Left renal cortex interstitium (tissue), 4 donors: ENCODE measurements around the gene DDX17. TPM values are rescaled to one million over a fixed set of nuclear protein-coding genes. Genes with fewer than 3 reads are reported as not detected.

ENCODE experiments used
- DNase-seq, 4 donors: peaks; one replicate each; pipeline ENCODE4 v3.0.0-alpha.2; 2013; ENCODE audit warnings: low read depth in 4 of 4, low spot score in 2 of 4, missing footprints in 1 of 4
- polyA plus RNA-seq, 4 donors: library from polyadenylated mRNA; unstranded; fragments of 120-200 nt; gene quantifications; one replicate each; pipeline ENCODE4 v1.2.1, GENCODE V29; 2013; ENCODE audit not compliant: insufficient read length in 4 of 4

Gene DDX17
- polyA plus RNA-seq, 4 donors = 632 to 1,158 (median 901) TPM

GRCh38 chr22:38467904-38468442 is 38.1 kb downstream of the DDX17 start, which contains the start of gene KDELR3:
TSS of gene KDELR3 (plus strand) at chr22:38468096. CDS start at chr22:38468234, 138 bp downstream.
- DNase-seq = no peak

DNA sequence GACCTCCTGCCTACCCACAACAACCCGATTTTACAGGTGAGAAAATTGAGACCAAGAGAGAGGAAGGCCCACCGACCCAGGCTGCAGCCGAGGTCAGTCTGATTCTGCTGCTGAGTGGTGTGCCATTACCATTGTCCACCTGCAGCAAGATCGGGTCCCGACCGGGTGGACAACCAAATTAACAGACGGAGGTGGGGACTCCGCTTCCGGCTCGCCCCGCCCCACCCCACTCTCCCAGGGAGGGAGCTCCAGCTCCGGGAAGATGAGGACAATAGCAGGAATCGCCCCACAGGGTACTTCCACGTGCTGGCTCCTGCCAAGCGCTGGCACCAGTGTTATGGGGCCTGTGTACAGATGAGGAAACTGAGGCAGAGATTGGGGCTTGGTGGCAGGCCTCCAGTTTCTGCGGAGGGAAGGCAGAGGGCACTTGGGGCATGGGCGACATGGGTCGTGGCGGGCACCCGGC is 38.6 kb downstream of the DDX17 start:
- no peak for DNase-seq

DNA sequence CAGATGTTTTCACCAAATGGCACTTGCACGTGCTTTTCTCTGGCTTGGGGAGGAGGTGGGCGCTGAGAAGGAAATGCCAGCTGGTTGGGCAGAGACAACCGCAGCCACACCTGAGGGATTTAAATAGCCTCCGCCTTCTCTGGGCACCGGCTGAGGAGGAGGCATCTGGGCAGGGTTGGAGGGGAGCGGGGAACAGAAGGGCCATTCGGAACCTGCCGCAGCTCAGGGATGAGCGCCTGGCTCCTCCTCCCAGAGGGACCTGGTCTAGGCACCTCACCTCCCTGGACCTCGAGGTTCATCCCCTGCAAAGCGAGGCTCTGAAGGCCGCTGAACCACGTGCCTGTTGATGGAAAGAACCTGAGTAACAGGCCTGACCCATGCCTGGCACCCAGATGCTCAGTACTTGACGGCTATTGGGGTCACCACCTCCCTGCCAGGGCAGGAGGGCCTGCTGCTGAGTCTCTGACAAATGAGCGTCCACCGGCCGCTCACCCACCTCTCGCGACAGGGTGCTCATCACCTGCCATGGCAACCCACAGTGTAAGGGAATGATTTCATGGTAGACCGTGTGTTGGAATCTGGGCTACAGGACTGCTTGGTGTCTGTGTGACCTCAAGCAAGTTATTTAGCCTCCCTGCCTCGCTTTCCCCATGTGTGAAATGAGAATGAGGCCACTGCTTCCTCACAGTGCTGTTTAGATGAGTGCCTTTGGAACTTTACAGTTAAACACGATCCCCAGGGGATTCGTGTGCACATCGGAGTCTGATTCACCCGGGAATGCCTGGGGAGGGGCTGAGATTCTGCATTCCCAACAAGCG is 40.2 kb downstream of the DDX17 start:
- no peak for DNase-seq

- DNase-seq = no peak
These were observed 41.0 kb downstream of the DDX17 start for GRCh38 chr22:38464992-38465672.

DNA sequence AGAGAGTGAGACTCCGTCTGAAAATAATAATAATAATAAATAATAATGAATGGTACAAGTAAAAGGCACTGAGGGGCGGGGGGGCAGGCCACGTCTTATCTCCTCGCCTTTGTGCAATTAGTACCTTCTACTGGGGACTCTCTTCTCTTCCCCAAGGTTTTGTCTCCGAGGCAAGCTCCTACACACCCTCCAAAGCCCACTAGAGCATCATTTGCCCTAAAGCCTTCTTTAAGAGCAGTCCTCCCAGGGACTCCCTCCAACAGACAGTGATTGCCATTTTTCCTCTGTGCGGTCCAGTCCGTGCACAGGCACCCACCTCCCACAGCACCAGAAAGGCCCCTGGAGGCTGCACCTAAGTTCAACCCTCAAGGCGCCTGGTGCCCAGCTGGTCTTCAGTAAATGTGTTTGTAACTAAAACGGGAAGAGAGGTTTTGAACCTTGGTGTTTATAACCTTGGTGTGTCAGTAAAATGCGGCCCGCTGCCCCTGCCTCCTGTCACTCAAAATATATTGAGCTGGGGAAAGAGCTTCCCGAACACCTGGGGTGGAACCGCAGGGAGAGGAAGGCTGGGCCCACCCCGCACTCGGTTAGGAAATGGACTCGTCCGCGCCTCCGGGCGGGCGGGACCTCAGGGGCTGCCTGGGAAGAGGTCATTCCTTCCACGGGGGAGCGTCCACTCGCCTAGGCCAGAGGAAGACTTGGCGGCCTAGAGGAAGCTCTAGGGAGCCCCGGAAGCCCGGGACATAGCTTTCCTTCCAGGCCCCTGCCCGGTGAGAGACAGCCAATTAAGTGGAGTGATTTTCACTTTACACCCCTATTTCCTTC is 42.9 kb downstream of the DDX17 start:
- no peak for DNase-seq

- DNase-seq = peak in 3 of 4 donors; percentile 73 to 92 (median 78)
These were observed 44.6 kb downstream of the DDX17 start for GRCh38 chr22:38461414-38462081.

GRCh38 chr22:38461057-38461413 is 45.1 kb downstream of the DDX17 start:
- DNase-seq = no peak

- DNase-seq = no peak
These were observed 45.7 kb downstream of the DDX17 start for GRCh38 chr22:38460426-38460840.

- no peak for DNase-seq
These were observed 49.0 kb downstream of the DDX17 start for GRCh38 chr22:38456841-38457699.

DNA sequence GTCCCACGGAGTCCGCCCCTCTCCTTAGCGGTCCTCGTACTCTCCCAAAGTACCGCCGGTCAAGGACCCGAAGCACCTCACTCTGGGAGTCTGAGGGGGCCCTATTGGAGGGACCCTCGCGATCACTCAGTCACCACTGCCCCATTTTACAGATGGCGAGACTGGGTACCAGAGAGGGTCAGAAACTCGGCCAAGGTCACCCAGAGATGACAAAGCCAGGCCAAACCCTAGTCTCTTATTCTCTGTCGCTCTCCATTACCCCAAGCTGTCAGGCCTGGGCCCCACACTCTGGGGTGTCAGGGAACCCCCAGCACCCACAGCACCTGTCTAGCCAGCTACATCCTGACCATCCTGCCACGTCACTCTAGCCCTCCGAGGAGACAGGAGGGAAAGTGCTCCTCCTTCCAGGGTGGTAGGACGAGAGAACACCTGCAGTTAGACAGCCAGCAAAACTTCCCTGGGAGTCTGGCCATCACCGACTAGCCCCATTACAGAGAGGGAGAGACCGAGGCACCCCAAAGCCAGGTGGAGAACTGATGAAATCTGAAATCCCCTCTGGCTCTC is 49.8 kb downstream of the DDX17 start:
- DNase-seq = no peak

GRCh38 chr22:38455530-38456271 is 50.4 kb downstream of the DDX17 start:
- no peak for DNase-seq

GRCh38 chr22:38455076-38455529 is 51.0 kb downstream of the DDX17 start, which contains the start of gene KCNJ4:
TSS of gene KCNJ4 (minus strand) at chr22:38455199. CDS start at chr22:38428132, 27,067 bp downstream.
- no peak for DNase-seq

DNA sequence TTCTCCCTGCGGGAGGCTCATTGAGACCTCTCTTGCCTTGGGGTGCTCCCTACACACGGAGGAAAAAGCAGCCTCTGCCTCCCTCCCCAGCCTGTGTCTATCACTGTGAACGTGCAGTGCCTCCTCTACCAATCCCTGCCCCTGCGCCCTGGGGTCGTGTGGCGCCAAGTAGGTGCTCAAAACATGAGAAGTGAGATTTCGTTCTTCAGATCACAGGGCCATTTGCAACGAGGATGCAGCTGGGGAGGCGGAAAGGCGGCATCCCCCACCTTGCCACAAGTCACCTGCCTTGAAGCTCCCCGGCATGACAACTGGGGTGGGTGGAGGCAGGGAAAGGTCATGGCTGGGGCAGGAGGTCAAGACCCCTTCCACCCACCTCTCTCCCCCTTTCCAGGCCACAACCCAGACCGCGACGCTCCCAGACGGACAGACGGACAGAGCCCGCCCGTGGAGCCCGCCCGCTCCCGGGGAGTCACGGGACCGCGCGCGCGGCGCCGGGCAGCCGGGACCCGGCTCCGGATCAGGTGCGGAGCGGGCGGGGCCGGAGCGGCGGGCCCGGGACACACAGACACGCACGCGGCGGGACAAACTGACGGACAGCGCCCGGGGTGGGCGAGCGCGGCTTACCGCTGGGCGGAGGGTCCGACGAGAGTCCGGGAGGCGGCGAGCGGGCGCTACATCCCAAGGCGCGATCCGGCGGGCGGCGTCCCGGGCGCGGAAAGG is 51.6 kb downstream of the DDX17 start:
- DNase-seq = no peak

- DNase-seq = no peak
These were observed 52.1 kb downstream of the DDX17 start for GRCh38 chr22:38453996-38454352.

DNA sequence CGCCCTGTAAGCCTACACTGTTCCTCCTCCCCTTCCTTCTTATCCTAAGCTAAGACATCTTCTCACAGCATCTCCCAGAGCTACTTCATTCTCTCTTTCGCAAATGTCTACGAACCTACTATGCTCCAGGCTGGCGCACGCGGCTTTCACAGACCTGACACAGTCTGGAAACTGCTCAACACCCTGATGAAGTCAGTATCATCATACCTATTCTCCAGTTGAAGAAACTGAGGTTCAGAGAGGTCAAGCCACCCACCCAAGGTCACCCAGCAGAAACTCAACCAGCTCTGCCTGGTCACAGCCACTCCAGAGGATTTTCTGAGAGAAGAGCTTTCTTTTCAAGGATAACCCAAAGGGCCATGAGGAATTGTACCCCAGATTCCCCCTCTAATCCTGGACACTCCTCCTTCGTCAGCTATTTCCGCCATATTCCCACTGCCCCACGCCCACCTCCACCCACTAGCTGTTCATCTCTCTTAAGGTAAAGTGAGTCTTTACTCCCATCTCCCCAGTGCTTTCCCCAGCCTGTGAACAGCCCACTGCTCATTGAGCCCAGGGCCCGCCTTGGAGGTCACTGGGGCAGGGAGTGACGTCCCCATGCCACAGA is 52.9 kb downstream of the DDX17 start:
- DNase-seq = no peak

DNA sequence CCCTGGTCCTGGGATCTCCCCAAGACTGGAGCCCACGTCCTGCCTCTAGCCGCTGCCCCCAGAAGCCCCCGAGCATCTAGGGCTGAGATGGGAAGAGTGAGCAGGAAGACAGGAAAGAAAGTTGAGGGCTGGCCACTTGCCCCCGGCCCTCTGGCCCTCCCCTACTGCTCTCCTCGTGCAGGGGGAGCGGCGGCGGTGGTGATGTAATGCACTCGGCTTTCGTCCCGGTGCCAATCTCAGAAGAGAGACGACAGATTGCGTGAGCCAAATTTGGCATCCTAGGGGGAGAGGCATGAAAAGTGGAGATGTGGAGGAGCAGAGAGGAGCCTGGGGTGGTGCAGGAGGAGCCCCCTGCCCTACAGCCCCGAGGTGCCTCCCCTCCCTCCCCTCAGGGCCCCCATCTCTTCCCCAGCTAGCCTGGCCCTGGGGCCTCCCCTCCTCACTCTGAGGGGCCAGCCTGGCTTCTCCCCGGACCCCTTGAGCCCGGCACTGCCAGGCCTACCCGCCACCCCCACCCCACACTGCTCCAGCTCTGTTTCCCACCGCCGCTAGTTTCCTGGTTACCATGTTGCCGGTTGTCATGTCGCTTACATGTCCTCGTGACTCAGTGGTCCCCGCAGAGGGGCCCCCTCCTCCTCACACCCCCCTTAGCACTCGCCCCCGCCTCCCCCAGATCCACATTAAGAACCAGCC is 53.6 kb downstream of the DDX17 start:
- no peak for DNase-seq
